Breast epithelium (tissue), 3 donors: ENCODE results near the gene PLB1.

Source experiments
- POLR2A ChIP-seq: fragments of 450-650 bp; IDR thresholded peaks from one replicate; pipeline ENCODE4 v1.6.1; 2016; ENCODE audit warnings: antibody characterized with exemption, mild to moderate bottlenecking, moderate library complexity
- POLR2AphosphoS5 ChIP-seq, 3 donors: sonication (generic); formaldehyde crosslinking; IDR thresholded peaks; one replicate each; pipeline ENCODE4 v1.6.1; 2017; ENCODE audit warnings: antibody characterized with exemption in 3 of 3
- TF ChIP-seq, protein P1 (sequence below), 3 donors: fragments of 450-650 bp; IDR thresholded peaks; one replicate each; pipeline ENCODE4 v1.5.1; 2016 to 2017; ENCODE audit warnings: antibody characterized with exemption in 3 of 3, mild to moderate bottlenecking in 3 of 3, moderate library complexity in 3 of 3

- TF ChIP-seq POLR2AphosphoS5 (IDR thresholded peaks at IDR 0.05): no peak
- TF ChIP-seq, protein P1, sequence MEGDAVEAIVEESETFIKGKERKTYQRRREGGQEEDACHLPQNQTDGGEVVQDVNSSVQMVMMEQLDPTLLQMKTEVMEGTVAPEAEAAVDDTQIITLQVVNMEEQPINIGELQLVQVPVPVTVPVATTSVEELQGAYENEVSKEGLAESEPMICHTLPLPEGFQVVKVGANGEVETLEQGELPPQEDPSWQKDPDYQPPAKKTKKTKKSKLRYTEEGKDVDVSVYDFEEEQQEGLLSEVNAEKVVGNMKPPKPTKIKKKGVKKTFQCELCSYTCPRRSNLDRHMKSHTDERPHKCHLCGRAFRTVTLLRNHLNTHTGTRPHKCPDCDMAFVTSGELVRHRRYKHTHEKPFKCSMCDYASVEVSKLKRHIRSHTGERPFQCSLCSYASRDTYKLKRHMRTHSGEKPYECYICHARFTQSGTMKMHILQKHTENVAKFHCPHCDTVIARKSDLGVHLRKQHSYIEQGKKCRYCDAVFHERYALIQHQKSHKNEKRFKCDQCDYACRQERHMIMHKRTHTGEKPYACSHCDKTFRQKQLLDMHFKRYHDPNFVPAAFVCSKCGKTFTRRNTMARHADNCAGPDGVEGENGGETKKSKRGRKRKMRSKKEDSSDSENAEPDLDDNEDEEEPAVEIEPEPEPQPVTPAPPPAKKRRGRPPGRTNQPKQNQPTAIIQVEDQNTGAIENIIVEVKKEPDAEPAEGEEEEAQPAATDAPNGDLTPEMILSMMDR (IDR thresholded peaks at IDR 0.05): no peak
- no peak for TF ChIP-seq POLR2A
Measured at GRCh38 chr2:28513097-28513496, 17.2 kb downstream of the PLB1 start.
